Neural cell (in vitro differentiated cells): ENCODE measurements around the gene SYT1.

Source experiments
- EP300 ChIP-seq: fragments of 450-650 bp; conservative IDR thresholded peaks from 2 replicates; pipeline ENCODE4 v1.6.1; 2014; ENCODE audit warnings: antibody characterized with exemption, mild to moderate bottlenecking, moderate library complexity; ENCODE audit not compliant: poor library complexity, severe bottlenecking
- EZH2 ChIP-seq: fragments of 200-600, 300-800 bp; shearing (Covaris generic), sonication (generic); IDR thresholded peaks from 2 replicates; pipeline ENCODE4 v1.6.1; 2014; ENCODE audit warnings: antibody characterized with exemption, low read length, borderline replicate concordance, mild to moderate bottlenecking; ENCODE audit not compliant: insufficient read depth, poor library complexity, severe bottlenecking
- MXI1 ChIP-seq: fragments of 450-650 bp; conservative IDR thresholded peaks from 2 replicates; pipeline ENCODE4 v1.6.1; 2014; ENCODE audit warnings: antibody characterized with exemption, mild to moderate bottlenecking; ENCODE audit not compliant: poor library complexity, severe bottlenecking
- POLR2AphosphoS5 ChIP-seq: IDR thresholded peaks from 2 replicates; pipeline ENCODE4 v1.6.1; 2012
- RAD21 ChIP-seq: fragments of 450-650 bp; conservative IDR thresholded peaks from 2 replicates; pipeline ENCODE4 v1.6.1; 2014; ENCODE audit warnings: antibody characterized with exemption, mild to moderate bottlenecking, moderate library complexity
- SMC3 ChIP-seq: fragments of 450-650 bp; conservative IDR thresholded peaks from 2 replicates; pipeline ENCODE4 v1.6.1; 2014; ENCODE audit warnings: antibody characterized with exemption, mild to moderate bottlenecking, moderate library complexity; ENCODE audit not compliant: poor library complexity
- TAF1 ChIP-seq: IDR thresholded peaks from 2 replicates; pipeline ENCODE4 v1.6.1; 2012; ENCODE audit warnings: low read depth
- TF ChIP-seq, protein P1 (sequence below): fragments of 450-650 bp; IDR thresholded peaks from 2 replicates; pipeline ENCODE4 v1.5.1; 2014; ENCODE audit warnings: antibody characterized with exemption, mild to moderate bottlenecking, moderate library complexity; ENCODE audit not compliant: poor library complexity, severe bottlenecking
- TF ChIP-seq, protein P2 (sequence below): IDR thresholded peaks from 2 replicates; pipeline ENCODE4 v1.6.1; 2012; ENCODE audit warnings: borderline replicate concordance

DNA sequence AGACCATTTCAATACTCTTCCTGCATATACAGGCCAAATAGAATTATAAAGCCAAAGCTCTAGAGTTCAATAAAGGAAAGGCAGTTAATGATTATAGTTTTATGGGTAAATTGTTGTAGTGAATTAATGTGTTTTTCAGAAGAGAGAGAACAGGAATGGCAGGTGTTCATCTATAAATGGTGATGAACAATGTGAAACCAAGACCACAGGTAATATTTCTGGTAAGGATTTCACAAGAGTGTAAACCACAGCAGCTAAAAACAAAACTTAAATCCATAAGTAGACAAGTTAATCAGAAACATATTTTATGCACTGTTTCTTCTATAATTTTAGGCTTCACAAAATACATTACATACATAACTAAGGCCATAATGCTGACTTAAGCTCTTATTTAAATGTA, 204.4 kb downstream of the SYT1 start:
- TF ChIP-seq, protein P1, sequence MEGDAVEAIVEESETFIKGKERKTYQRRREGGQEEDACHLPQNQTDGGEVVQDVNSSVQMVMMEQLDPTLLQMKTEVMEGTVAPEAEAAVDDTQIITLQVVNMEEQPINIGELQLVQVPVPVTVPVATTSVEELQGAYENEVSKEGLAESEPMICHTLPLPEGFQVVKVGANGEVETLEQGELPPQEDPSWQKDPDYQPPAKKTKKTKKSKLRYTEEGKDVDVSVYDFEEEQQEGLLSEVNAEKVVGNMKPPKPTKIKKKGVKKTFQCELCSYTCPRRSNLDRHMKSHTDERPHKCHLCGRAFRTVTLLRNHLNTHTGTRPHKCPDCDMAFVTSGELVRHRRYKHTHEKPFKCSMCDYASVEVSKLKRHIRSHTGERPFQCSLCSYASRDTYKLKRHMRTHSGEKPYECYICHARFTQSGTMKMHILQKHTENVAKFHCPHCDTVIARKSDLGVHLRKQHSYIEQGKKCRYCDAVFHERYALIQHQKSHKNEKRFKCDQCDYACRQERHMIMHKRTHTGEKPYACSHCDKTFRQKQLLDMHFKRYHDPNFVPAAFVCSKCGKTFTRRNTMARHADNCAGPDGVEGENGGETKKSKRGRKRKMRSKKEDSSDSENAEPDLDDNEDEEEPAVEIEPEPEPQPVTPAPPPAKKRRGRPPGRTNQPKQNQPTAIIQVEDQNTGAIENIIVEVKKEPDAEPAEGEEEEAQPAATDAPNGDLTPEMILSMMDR, result no peak
- TF ChIP-seq EZH2 (no peak), TAF1 (no peak), EP300 (no peak), POLR2AphosphoS5 (no peak), SMC3 (no peak), MXI1 (no peak), RAD21 (no peak)
- TF ChIP-seq, protein P2, sequence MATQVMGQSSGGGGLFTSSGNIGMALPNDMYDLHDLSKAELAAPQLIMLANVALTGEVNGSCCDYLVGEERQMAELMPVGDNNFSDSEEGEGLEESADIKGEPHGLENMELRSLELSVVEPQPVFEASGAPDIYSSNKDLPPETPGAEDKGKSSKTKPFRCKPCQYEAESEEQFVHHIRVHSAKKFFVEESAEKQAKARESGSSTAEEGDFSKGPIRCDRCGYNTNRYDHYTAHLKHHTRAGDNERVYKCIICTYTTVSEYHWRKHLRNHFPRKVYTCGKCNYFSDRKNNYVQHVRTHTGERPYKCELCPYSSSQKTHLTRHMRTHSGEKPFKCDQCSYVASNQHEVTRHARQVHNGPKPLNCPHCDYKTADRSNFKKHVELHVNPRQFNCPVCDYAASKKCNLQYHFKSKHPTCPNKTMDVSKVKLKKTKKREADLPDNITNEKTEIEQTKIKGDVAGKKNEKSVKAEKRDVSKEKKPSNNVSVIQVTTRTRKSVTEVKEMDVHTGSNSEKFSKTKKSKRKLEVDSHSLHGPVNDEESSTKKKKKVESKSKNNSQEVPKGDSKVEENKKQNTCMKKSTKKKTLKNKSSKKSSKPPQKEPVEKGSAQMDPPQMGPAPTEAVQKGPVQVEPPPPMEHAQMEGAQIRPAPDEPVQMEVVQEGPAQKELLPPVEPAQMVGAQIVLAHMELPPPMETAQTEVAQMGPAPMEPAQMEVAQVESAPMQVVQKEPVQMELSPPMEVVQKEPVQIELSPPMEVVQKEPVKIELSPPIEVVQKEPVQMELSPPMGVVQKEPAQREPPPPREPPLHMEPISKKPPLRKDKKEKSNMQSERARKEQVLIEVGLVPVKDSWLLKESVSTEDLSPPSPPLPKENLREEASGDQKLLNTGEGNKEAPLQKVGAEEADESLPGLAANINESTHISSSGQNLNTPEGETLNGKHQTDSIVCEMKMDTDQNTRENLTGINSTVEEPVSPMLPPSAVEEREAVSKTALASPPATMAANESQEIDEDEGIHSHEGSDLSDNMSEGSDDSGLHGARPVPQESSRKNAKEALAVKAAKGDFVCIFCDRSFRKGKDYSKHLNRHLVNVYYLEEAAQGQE, result no peak
